Choroid plexus epithelial cell (primary cell): ENCODE data around the gene TTBK1.

Source experiments
- DNase-seq: peaks from one replicate; pipeline ENCODE4 v3.0.0-alpha.2; 2010; ENCODE audit warnings: low read depth
- H3K4me3 ChIP-seq: 2 replicates; pipeline ENCODE4 v1.5.1; 2011; ENCODE audit warnings: low read depth, mild to moderate bottlenecking, control low read depth, low read length, moderate library complexity
- TF ChIP-seq, protein P1 (sequence below): conservative IDR thresholded peaks from 2 replicates; pipeline ENCODE4 v1.5.1; 2011; ENCODE audit warnings: low read depth, mild to moderate bottlenecking, control low read depth, inconsistent platforms, low read length, moderate library complexity

Gene TTBK1

DNA sequence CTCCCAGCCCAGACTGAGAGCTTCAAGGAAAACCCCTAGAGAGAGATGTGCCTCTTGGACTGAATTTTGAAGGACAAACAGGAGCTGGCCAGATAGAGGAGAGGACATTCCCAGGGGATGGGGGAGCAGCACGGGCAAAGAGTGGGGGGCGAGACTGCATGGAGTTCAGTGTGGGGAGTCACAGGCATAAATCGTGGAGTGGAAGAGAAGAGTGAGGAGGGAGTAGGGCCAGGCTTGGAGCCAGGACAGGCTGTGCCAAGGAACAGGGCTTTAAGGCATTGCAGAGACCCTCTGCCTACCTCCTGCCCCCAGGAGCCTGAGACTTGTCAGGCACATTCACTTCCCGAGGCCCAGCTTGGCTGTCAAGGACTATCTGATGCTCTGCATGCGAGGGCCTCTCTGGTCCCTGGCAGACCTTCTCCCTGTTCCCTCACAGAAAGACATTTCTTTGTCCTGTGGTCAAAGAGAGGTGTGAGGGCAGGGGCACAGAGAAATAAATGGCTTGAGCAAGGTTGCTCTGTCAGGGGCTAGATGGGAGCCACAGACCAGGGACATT lies 49.6 kb downstream of the TTBK1 start:
- TF ChIP-seq, protein P1, sequence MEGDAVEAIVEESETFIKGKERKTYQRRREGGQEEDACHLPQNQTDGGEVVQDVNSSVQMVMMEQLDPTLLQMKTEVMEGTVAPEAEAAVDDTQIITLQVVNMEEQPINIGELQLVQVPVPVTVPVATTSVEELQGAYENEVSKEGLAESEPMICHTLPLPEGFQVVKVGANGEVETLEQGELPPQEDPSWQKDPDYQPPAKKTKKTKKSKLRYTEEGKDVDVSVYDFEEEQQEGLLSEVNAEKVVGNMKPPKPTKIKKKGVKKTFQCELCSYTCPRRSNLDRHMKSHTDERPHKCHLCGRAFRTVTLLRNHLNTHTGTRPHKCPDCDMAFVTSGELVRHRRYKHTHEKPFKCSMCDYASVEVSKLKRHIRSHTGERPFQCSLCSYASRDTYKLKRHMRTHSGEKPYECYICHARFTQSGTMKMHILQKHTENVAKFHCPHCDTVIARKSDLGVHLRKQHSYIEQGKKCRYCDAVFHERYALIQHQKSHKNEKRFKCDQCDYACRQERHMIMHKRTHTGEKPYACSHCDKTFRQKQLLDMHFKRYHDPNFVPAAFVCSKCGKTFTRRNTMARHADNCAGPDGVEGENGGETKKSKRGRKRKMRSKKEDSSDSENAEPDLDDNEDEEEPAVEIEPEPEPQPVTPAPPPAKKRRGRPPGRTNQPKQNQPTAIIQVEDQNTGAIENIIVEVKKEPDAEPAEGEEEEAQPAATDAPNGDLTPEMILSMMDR, result no peak
- DNase-seq, result no peak
- H3K4me3 ChIP-seq, result no peak overlapping the region

DNA sequence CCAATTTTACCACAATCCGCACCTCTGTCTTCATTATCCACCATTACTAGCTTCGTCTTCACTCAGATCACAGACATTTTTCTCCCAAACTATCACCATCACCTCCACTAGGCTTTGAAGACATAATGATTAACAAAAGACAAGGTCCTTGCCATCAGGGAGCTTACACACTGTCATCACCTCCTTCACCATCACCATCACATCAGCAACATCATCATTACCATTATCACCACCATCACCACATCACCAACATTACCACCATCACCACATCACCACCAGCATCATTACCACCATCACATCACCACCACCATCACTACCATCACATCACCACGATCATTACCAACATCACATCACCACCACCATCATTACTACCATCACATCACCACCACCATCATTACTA lies 50.4 kb downstream of the TTBK1 start:
- no peak overlapping the region for H3K4me3 ChIP-seq
- no peak for DNase-seq
- TF ChIP-seq, protein P1, result no peak

DNA sequence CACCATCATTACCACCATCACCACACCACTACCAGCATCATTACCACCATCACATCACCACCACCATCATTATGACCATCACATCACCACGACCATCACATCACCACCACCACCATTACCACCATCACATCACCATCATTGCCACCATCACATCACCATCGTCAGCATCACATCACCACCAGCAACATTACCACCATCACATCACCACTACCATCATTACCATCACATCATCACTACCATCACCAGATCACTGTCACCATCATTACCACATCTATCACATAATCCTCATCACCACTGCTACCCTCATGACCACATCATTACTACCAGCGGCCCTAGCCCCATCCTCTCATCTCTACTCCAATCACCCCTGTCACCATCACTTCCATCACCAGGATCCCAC lies 51.3 kb downstream of the TTBK1 start:
- TF ChIP-seq, protein P1, result no peak
- DNase-seq, result no peak
- H3K4me3 ChIP-seq, result no peak overlapping the region

DNA sequence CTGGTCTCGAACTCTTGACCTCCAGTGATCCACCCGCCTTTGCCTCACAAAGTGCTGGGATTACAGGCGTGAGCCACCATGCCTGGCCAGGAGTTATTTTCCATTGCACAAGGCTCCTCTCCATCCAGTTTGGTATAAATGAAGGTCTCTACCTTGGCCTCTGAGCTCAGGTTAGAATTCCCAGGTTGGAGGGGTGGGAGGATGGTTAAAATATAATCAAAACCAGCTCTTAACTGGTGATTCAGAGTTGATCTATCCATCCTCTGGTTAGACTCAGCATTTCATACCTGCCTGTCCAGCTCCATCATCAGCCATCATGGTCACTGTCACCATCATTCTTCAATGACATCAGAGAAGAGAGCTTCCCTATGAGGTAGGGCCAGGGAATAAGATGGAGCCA lies 52.2 kb downstream of the TTBK1 start:
- DNase-seq, result no peak
- H3K4me3 ChIP-seq, result no peak overlapping the region
- TF ChIP-seq, protein P1, result no peak

DNA sequence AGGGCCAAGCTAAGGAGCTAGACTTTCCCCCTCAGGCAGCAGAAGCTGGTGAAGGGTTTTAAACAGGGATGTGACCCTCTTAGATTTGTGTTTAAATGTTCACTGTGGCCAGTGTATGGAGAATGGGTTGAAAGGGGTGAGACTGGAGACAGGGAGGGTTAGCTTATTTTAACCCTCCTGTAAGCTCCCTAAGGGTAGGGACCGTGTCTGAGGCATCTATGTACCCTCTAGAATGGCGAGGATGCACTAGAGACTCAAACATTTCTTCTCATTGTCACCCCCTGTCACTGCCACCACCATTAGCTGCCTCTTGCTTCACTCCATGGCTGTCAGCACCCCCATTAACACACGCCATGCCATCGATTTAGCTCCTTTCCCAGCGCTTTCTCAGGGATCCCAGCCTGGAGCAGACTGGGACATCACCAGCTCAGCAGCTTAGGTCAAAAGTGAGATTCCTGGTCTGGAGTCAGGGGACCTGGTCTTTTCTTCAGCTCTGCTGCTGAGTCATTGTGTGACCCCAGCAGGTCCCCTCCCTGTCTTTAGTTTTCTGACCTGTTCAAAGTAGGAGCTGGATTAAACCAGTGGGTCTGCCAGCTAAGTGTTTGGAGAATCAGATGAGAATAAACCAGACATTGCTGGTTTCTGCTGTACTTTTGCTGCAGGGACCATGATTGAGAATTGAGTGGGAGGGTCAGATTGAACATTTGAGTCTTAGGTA lies 53.7 kb downstream of the TTBK1 start:
- no peak overlapping the region for H3K4me3 ChIP-seq
- no peak for DNase-seq
- TF ChIP-seq, protein P1, result no peak

DNA sequence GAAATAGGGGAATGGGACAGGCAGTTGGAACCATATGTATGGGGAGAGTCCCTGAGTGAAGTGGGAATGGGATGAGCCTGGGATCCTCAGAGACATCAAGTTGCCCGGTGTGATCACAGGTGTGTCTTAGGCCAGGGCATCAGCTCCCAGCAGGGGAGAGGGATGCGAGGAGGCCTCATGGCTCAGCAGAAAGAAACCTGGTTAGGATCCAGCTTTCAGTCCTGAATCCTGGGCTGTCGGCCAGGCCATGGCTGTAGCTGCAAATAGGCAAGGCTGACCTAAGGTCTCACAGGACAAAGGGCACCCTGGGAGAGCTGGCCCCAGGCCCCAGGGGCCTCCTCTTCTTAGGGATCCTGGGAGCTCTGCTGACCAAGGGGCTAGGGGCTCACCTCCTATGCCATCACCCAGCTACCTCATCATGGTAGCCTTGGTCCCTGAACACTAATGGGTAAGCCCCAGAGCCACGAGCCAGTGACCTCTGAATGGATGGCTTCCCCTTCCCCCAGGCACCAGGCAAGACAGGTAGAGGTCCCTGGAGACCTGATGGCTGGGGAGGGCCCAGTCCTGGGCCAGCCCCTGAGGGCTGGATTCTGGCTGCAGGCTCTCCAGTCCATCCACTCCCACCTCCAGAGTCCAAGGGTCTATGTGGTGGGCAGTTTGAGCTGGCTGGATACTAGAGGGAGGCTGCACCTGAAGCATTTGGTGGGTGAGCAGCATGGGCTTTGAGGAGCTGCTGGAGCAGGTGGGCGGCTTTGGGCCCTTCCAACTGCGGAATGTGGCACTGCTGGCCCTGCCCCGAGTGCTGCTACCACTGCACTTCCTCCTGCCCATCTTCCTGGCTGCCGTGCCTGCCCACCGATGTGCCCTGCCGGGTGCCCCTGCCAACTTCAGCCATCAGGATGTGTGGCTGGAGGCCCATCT lies 54.6 kb downstream of the TTBK1 start, which contains the start of gene SLC22A7:
TSS of gene SLC22A7 (plus strand) at position 617 of the 921 bp plus-strand sequence. CDS start at position 716, 99 bp downstream.
- H3K4me3 ChIP-seq, result no peak within 1 kb of the TSS
- peak; percentile 17 for DNase-seq

More for the DNA sequence above, 54.6 kb downstream of the TTBK1 start, which contains the start of gene SLC22A7:
- TF ChIP-seq, protein P1, result no peak
